ENCODE data around the gene NAALADL2.

NAALADL2 gene

DNA sequence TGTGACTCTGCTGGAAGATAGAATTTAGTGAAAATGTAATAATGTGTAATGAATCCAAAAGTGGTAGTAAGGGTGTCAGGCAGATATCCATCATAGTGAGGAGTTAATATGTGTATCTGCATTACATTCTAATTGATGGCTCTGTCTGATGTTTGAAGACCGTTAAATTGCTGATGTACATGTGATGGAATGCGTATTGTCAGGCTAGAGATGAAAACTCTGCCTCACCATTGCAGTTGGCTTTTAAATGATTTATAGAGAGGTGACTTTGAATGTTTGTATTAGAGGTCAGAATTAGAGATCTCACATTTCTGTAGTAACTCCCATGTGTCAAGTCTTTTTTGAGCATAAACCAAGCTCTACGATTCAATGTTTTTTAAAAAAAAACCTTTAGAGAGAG lies 234.6 kb downstream of the NAALADL2 start:
- TF ChIP-seq, protein P1, sequence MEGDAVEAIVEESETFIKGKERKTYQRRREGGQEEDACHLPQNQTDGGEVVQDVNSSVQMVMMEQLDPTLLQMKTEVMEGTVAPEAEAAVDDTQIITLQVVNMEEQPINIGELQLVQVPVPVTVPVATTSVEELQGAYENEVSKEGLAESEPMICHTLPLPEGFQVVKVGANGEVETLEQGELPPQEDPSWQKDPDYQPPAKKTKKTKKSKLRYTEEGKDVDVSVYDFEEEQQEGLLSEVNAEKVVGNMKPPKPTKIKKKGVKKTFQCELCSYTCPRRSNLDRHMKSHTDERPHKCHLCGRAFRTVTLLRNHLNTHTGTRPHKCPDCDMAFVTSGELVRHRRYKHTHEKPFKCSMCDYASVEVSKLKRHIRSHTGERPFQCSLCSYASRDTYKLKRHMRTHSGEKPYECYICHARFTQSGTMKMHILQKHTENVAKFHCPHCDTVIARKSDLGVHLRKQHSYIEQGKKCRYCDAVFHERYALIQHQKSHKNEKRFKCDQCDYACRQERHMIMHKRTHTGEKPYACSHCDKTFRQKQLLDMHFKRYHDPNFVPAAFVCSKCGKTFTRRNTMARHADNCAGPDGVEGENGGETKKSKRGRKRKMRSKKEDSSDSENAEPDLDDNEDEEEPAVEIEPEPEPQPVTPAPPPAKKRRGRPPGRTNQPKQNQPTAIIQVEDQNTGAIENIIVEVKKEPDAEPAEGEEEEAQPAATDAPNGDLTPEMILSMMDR (IDR thresholded peaks at IDR 0.05; ENCODE audit: low read depth, low read length): no peak
- no peak for TF ChIP-seq EZH2phosphoT487 (IDR thresholded peaks at IDR 0.05; ENCODE audit: low read depth)
- Histone ChIP-seq H3K9ac (ENCODE audit: low read length) (no peak overlapping the region), H2AFZ (ENCODE audit: low read depth, low read length) (no peak overlapping the region), H3K27ac (ENCODE audit: low read length) (no peak overlapping the region), H3K4me3 (ENCODE audit: low read length) (no peak overlapping the region), H3K4me2 (ENCODE audit: low read length) (no peak overlapping the region), H3K4me1 (ENCODE audit: low read length) (no peaks in the 10 kb centered on the region), H3K36me3 (replicated peaks; ENCODE audit: low read depth, low read length) (no peaks in the 10 kb centered on the region), H3K9me3 (ENCODE audit: insufficient read depth, low read length) (no peaks in the 10 kb centered on the region), H3K27me3 (ENCODE audit: low read depth, low read length) (no peaks in the 10 kb centered on the region), H3K79me2 (ENCODE audit: low read length) (no peaks in the 10 kb centered on the region), H4K20me1 (ENCODE audit: insufficient read depth, low read length) (no peaks in the 10 kb centered on the region)

DNA sequence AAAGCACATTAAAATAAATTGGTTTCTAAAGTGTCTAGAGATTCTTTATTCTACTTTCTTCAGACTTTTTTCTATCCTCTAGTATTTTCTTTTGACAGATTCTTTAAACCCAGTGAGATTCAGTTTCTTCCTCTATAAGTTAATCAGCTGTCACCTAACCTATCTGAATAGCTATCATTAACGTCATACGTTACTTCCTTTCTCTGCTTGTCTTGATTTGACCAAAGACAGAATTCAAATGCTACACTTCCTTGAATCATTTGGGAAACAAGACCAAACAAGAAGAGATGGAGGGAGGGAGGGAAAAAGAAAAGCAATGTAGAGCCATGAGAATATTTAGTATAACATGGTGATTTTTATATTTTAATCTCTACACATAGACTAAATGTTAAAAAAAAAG lies 235.2 kb downstream of the NAALADL2 start:
- no peak for TF ChIP-seq EZH2phosphoT487 (IDR thresholded peaks at IDR 0.05; ENCODE audit: low read depth)
- TF ChIP-seq, protein P1 (IDR thresholded peaks at IDR 0.05; ENCODE audit: low read depth, low read length): no peak
- no peaks in the 10 kb centered on the region for H3K9me3 ChIP-seq (ENCODE audit: insufficient read depth, low read length)
- no peak overlapping the region for H3K4me3 ChIP-seq (ENCODE audit: low read length)
- H4K20me1 ChIP-seq (ENCODE audit: insufficient read depth, low read length): no peaks in the 10 kb centered on the region
- no peaks in the 10 kb centered on the region for H3K79me2 ChIP-seq (ENCODE audit: low read length)
- no peak overlapping the region for H3K4me2 ChIP-seq (ENCODE audit: low read length)
- H3K9ac ChIP-seq (ENCODE audit: low read length): no peak overlapping the region
- no peaks in the 10 kb centered on the region for H3K4me1 ChIP-seq (ENCODE audit: low read length)
- no peaks in the 10 kb centered on the region for H3K27me3 ChIP-seq (ENCODE audit: low read depth, low read length)
- no peaks in the 10 kb centered on the region for H3K36me3 ChIP-seq (replicated peaks; ENCODE audit: low read depth, low read length)
- no peak overlapping the region for H3K27ac ChIP-seq (ENCODE audit: low read length)
- H2AFZ ChIP-seq (ENCODE audit: low read depth, low read length): no peak overlapping the region

DNA sequence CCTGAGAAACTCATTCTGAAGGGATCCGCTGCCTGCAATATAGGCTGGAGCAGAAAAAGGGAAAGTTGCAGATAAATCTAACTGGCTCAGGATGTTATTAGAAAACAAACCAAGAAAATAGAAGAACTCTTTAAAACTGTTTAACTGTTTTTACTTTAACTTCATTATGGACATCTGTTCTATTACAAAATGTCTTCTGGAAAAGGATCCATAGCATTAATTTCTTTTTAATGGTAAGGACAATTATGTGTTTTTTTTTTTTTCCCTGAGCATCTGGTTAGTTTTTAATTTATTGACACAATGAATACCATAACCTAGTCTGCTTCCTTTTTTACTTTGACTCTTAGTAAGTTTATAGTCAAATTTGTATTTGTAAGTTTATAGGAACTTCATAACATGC lies 239.5 kb downstream of the NAALADL2 start:
- no peaks in the 10 kb centered on the region for H3K4me1 ChIP-seq (ENCODE audit: low read length)

DNA sequence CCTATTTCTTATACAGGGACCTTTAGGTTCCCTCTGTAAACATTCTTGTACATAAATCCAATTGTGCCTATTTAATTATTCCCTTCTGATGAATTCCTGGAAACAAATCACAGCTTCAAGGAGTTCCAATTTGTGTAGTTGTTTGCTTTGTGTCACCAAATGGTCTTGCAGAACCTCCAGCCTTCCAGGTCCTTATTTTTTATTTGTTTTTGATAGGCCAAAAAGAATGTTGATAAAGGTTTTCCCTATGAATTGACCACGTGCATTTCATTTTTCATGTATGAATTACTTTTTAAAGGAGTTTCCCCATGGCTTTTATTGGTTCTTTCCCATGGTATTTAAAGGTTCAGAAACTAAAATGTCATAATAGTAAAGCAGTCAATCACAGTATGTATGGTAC lies 243.0 kb downstream of the NAALADL2 start:
- Histone ChIP-seq H3K4me2 (ENCODE audit: low read length) (no peak overlapping the region), H3K4me1 (ENCODE audit: low read length) (no peaks in the 10 kb centered on the region), H2AFZ (ENCODE audit: low read depth, low read length) (no peak overlapping the region), H3K9me3 (ENCODE audit: insufficient read depth, low read length) (no peaks in the 10 kb centered on the region), H3K27me3 (ENCODE audit: low read depth, low read length) (no peaks in the 10 kb centered on the region), H3K79me2 (ENCODE audit: low read length) (no peaks in the 10 kb centered on the region), H3K9ac (ENCODE audit: low read length) (no peak overlapping the region), H3K4me3 (ENCODE audit: low read length) (no peak overlapping the region), H3K27ac (ENCODE audit: low read length) (no peak overlapping the region), H3K36me3 (replicated peaks; ENCODE audit: low read depth, low read length) (no peaks in the 10 kb centered on the region), H4K20me1 (ENCODE audit: insufficient read depth, low read length) (no peaks in the 10 kb centered on the region)
- no peak for TF ChIP-seq EZH2phosphoT487 (IDR thresholded peaks at IDR 0.05; ENCODE audit: low read depth)
- TF ChIP-seq, protein P1 (IDR thresholded peaks at IDR 0.05; ENCODE audit: low read depth, low read length): no peak

More for the DNA sequence above, 239.5 kb downstream of the NAALADL2 start:
- Histone ChIP-seq H3K9ac (ENCODE audit: low read length) (no peak overlapping the region), H3K4me2 (ENCODE audit: low read length) (no peak overlapping the region), H3K4me3 (ENCODE audit: low read length) (no peak overlapping the region), H3K27me3 (ENCODE audit: low read depth, low read length) (no peaks in the 10 kb centered on the region), H3K79me2 (ENCODE audit: low read length) (no peaks in the 10 kb centered on the region), H3K36me3 (replicated peaks; ENCODE audit: low read depth, low read length) (no peaks in the 10 kb centered on the region), H3K27ac (ENCODE audit: low read length) (no peak overlapping the region), H3K9me3 (ENCODE audit: insufficient read depth, low read length) (no peaks in the 10 kb centered on the region), H2AFZ (ENCODE audit: low read depth, low read length) (no peak overlapping the region), H4K20me1 (ENCODE audit: insufficient read depth, low read length) (no peaks in the 10 kb centered on the region)
- TF ChIP-seq EZH2phosphoT487 (IDR thresholded peaks at IDR 0.05; ENCODE audit: low read depth): no peak
- TF ChIP-seq, protein P1 (IDR thresholded peaks at IDR 0.05; ENCODE audit: low read depth, low read length): no peak

Data from OCI-LY3 (cell line).